Esophagus squamous epithelium (tissue), 5 donors: ENCODE results near the gene RNF217. TPM values are rescaled to one million over a fixed set of nuclear protein-coding genes. Genes with fewer than 3 reads are reported as not detected.

Experiments
- DNase-seq: peaks from one replicate; lab custom pipeline; 2025; lab: John Stamatoyannopoulos, UW
- H3K27ac ChIP-seq, 4 donors: fragments of 200-600 bp; sonication (generic); one replicate each; pipeline ENCODE4 v1.5.1; 2016 to 2019; ENCODE audit warnings: mild to moderate bottlenecking in 1 of 4
- H3K27me3 ChIP-seq, 4 donors: fragments of 200-600 bp; sonication (generic); 1 replicate in 3 of 4; 2 replicates in 1 of 4; pipeline versions ENCODE4 v1.5.1 to v1.6.0; 2017 to 2021; ENCODE audit warnings: antibody characterized with exemption in 1 of 4
- H3K36me3 ChIP-seq, 3 donors: fragments of 200-600 bp; sonication (generic); one replicate each; pipeline ENCODE4 v1.5.1; 2016 to 2019
- H3K4me1 ChIP-seq, 3 donors: fragments of 200-600 bp; sonication (generic); one replicate each; pipeline ENCODE4 v1.5.1; 2017 to 2019
- H3K4me3 ChIP-seq, 4 donors: fragments of 200-600 bp; sonication (generic); 1 replicate in 3 of 4; 2 replicates in 1 of 4; pipeline ENCODE4 v1.5.1; 2016 to 2019; ENCODE audit warnings: mild to moderate bottlenecking in 2 of 4, moderate library complexity in 1 of 4
- H3K9me3 ChIP-seq, 3 donors: fragments of 200-600 bp; sonication (generic); one replicate each; pipeline ENCODE4 v1.5.1; 2016 to 2019
- CTCF ChIP-seq, 6 experiments: fragments of 450-650 bp in 4 of 6; fragments of 200-600 bp in 2 of 6; sonication (generic) in 2 of 6; IDR thresholded peaks; one replicate each; pipeline ENCODE4 v1.5.1; 2016 to 2019; ENCODE audit warnings: antibody characterized with exemption in 6 of 6, mild to moderate bottlenecking in 4 of 6, moderate library complexity in 4 of 6
- POLR2A ChIP-seq, 4 donors: fragments of 450-650 bp; IDR thresholded peaks; one replicate each; pipeline ENCODE4 v1.6.1; 2017; ENCODE audit warnings: antibody characterized with exemption in 4 of 4, mild to moderate bottlenecking in 4 of 4, moderate library complexity in 3 of 4
- WGBS, 2 donors: methylation state at CpG; one replicate each; pipeline ENCODE4 v1.1.5; 2018; 5-methylcytosine and 5-hydroxymethylcytosine counted together
- intact Hi-C: fragments of 100-400 bp; cut with DNase I; formaldehyde crosslinking; loops from one replicate; pipeline ENCODE4 v1.15.0; 2022
- total RNA-seq, 4 donors: library from RNA; depleted of rRNA; stranded (reverse); fragments of >200 nt; gene quantifications; one replicate each; pipeline ENCODE4 v1.1.0, GENCODE V29; 2016
- donor health status: DM: yes; HTN: yes; CAD: no.

The RNF217 gene
- total RNA-seq, 4 donors from 2014 or later, result 9.1 to 26.3 (median 15.4) TPM

GRCh38 chr6:124994648-124995047 is 32.4 kb downstream of the RNF217 start:
- peaks cover 0 to 9% (median 0%) of the 10 kb centered on the region in 3 donors for H3K36me3 ChIP-seq
- intact Hi-C loops, result no loop called here
- H3K4me1 ChIP-seq, result peaks cover 0 to 19% (median 3%) of the 10 kb centered on the region in 3 donors
- H3K27ac ChIP-seq, result no peak overlapping the region
- DNase-seq, result no peak
- 81 to 84% methylated on average over 3 of the region's 3 CpGs for WGBS, 2 donors
- no peaks in the 10 kb centered on the region for H3K9me3 ChIP-seq
- no peaks in the 10 kb centered on the region for H3K27me3 ChIP-seq
- TF ChIP-seq POLR2A (IDR thresholded peaks at IDR 0.05) (no peak), CTCF (IDR thresholded peaks at IDR 0.05) (no peak)
- no peak overlapping the region for H3K4me3 ChIP-seq

GRCh38 chr6:124995131-124995530 is 32.9 kb downstream of the RNF217 start:
- Histone ChIP-seq H3K4me1 (peaks cover 0 to 21% (median 3%) of the 10 kb centered on the region in 3 donors), H3K36me3 (peaks cover 0 to 9% (median 0%) of the 10 kb centered on the region in 3 donors), H3K27me3 (no peaks in the 10 kb centered on the region), H3K4me3 (no peak overlapping the region), H3K9me3 (no peaks in the 10 kb centered on the region), H3K27ac (no peak overlapping the region)
- intact Hi-C loops, result no loop called here
- no peak for DNase-seq
- TF ChIP-seq CTCF (IDR thresholded peaks at IDR 0.05), result no peak

- H3K27ac ChIP-seq, result no peak overlapping the region
- WGBS, 2 donors, result 77 to 83% methylated on average over 8 of the region's 8 CpGs
- H3K36me3 ChIP-seq, result peaks cover 0 to 9% (median 0%) of the 10 kb centered on the region in 3 donors
- H3K27me3 ChIP-seq, result no peaks in the 10 kb centered on the region
- no peaks in the 10 kb centered on the region for H3K9me3 ChIP-seq
- H3K4me1 ChIP-seq, result peaks cover 0 to 21% (median 3%) of the 10 kb centered on the region in 3 donors
- no peak overlapping the region for H3K4me3 ChIP-seq
- intact Hi-C loops, result no loop called here
- DNase-seq, result no peak
- TF ChIP-seq CTCF (IDR thresholded peaks at IDR 0.05) (no peak), POLR2A (IDR thresholded peaks at IDR 0.05) (no peak)
These were observed 33.5 kb downstream of the RNF217 start for GRCh38 chr6:124995645-124996325.

- H3K27me3 ChIP-seq, result no peaks in the 10 kb centered on the region
- no peaks in the 10 kb centered on the region for H3K9me3 ChIP-seq
- DNase-seq, result no peak
- no peak for TF ChIP-seq POLR2A (IDR thresholded peaks at IDR 0.05)
- no peak for TF ChIP-seq CTCF (IDR thresholded peaks at IDR 0.05)
- intact Hi-C loops, result no loop called here
- no peak overlapping the region for H3K4me3 ChIP-seq
- H3K4me1 ChIP-seq, result peaks cover 0 to 24% (median 3%) of the 10 kb centered on the region in 3 donors
- H3K36me3 ChIP-seq, result peaks cover 0 to 9% (median 0%) of the 10 kb centered on the region in 3 donors
- H3K27ac ChIP-seq, result no peak overlapping the region
These were observed 34.2 kb downstream of the RNF217 start for GRCh38 chr6:124996411-124996810.

GRCh38 chr6:124997196-124997875 is 35.1 kb downstream of the RNF217 start:
- intact Hi-C loops, result no loop called here
- Histone ChIP-seq H3K9me3 (no peaks in the 10 kb centered on the region), H3K27me3 (no peaks in the 10 kb centered on the region), H3K4me3 (no peak overlapping the region), H3K4me1 (peaks cover 0 to 34% (median 7%) of the 10 kb centered on the region in 3 donors), H3K27ac (no peak overlapping the region), H3K36me3 (peaks cover 0 to 9% (median 0%) of the 10 kb centered on the region in 3 donors)
- no peak for DNase-seq
- 65 to 71% methylated on average over 8 of the region's 8 CpGs for WGBS, 2 donors
- TF ChIP-seq POLR2A (IDR thresholded peaks at IDR 0.05), result no peak
- TF ChIP-seq CTCF (IDR thresholded peaks at IDR 0.05), result no peak
